Measurements from ENCODE around the gene PDZD4. TPM values are rescaled to one million over a fixed set of nuclear protein-coding genes. Genes with fewer than 3 reads are reported as not detected.

PDZD4 gene
- total and polyA plus RNA-seq, 9 of the 15 experiments (the other 6 are each of a cell fraction or from before 2014, with no cell fraction given): 0.05 to 0.38 (median 0.07) TPM; not detected in 5

- no peak for TF ChIP-seq AFF4 (CRISPR knock-in tag; IDR thresholded peaks at IDR 0.05)
- no peak for TF ChIP-seq STAT6 (CRISPR knock-in tag; IDR thresholded peaks at IDR 0.05)
- TF ChIP-seq HNRNPH1 (optimal IDR thresholded peaks at IDR 0.05; ENCODE audit: low read depth, low read length): no peak
- TF ChIP-seq ZBTB2 (IDR thresholded peaks at IDR 0.05): no peak
- no peak; a peak in 1 of 4 replicates for TF ChIP-seq ARNT (IDR thresholded peaks at IDR 0.05)
- TF ChIP-seq NFXL1 (CRISPR knock-in tag; IDR thresholded peaks at IDR 0.05): no peak
- TF ChIP-seq NCOA2 (IDR thresholded peaks at IDR 0.05; ENCODE audit: partially characterized antibody in 2 of 2): no peak
- no peak for TF ChIP-seq BMI1 (IDR thresholded peaks at IDR 0.05; ENCODE audit: low read length)
- TF ChIP-seq ESRRA (IDR thresholded peaks at IDR 0.05; ENCODE audit: borderline replicate concordance, low read depth): no peak; the same call in 1 of the 2 replicates
- no peak for TF ChIP-seq MAFF (IDR thresholded peaks at IDR 0.05; ENCODE audit: low read length)
- TF ChIP-seq ETV5 (CRISPR knock-in tag; IDR thresholded peaks at IDR 0.05; ENCODE audit: low read depth): peak; percentile 94
- 0 out of 4 replicates have a peak, but pooled peaks of 1 of the 2 experiments have one; percentile 18 for TF ChIP-seq BCLAF1 (IDR thresholded peaks at IDR 0.05; ENCODE audit: borderline replicate concordance in 1 of 2, control insufficient read depth in 1 of 2, low read depth in 2 of 2, low read length in 1 of 2)
- peak in 1 of 2 experiments; percentile 44; a peak in 3 of 4 replicates for TF ChIP-seq MAZ (CRISPR knock-in tag; conservative IDR thresholded peaks at IDR 0.05 in 1 of 2, IDR thresholded peaks at IDR 0.05 in 1 of 2)
- no peak for TF ChIP-seq ZNF24 (IDR thresholded peaks at IDR 0.05)
- no peak for TF ChIP-seq HLTF (IDR thresholded peaks at IDR 0.05)
These were observed 64.9 kb downstream of the PDZD4 start (continued) for GRCh38 chrX:153765138-153766079.

Data from K562 (cell line).